Peyer's patch (tissue), 4 donors: Measurements from ENCODE around the gene AKR7A3. TPM values are rescaled to one million over a fixed set of nuclear protein-coding genes. Genes with fewer than 3 reads are reported as not detected.

Experiments used
- DNase-seq, 3 donors: peaks; one replicate each; pipeline ENCODE4 v3.0.0-alpha.2; 2017 to 2019
- H3K27ac ChIP-seq, 4 donors: fragments of 200-600 bp; sonication (generic); one replicate each; pipeline ENCODE4 v1.5.1; 2016 to 2019
- H3K27me3 ChIP-seq, 2 donors: fragments of 200-600 bp; sonication (generic); one replicate each; pipeline ENCODE4 v1.5.1; 2019
- H3K36me3 ChIP-seq, 3 donors: fragments of 200-600 bp; sonication (generic); one replicate each; pipeline ENCODE4 v1.5.1; 2016 to 2019
- H3K4me1 ChIP-seq, 4 donors: fragments of 200-600 bp; sonication (generic); one replicate each; pipeline ENCODE4 v1.5.1; 2016 to 2019
- H3K4me3 ChIP-seq, 4 donors: fragments of 200-600 bp; sonication (generic); 1 replicate in 3 of 4; 2 replicates in 1 of 4; pipeline ENCODE4 v1.5.1; 2016 to 2019; ENCODE audit warnings: mild to moderate bottlenecking in 1 of 4
- H3K9me3 ChIP-seq, 4 donors: fragments of 200-600 bp; sonication (generic); one replicate each; pipeline ENCODE4 v1.5.1; 2016 to 2019; ENCODE audit warnings: mild to moderate bottlenecking in 1 of 4
- CTCF ChIP-seq, 6 experiments: fragments of 450-650 bp in 4 of 6; fragments of 200-600 bp in 2 of 6; sonication (generic) in 1 of 6; IDR thresholded peaks; one replicate each; pipeline ENCODE4 v1.5.1; 2017 to 2019; ENCODE audit warnings: antibody characterized with exemption in 6 of 6, mild to moderate bottlenecking in 3 of 6, moderate library complexity in 1 of 6
- POLR2A ChIP-seq, 2 donors: fragments of 450-650 bp; IDR thresholded peaks; one replicate each; pipeline ENCODE4 v1.5.1; 2017; ENCODE audit warnings: antibody characterized with exemption in 2 of 2, mild to moderate bottlenecking in 2 of 2, moderate library complexity in 2 of 2
- small RNA-seq, 2 donors: library from RNA; depleted of rRNA; stranded (forward); fragments of <200 nt; gene quantifications; one replicate each; pipeline ENCODE3, GENCODE V24; 2016
- total RNA-seq, 4 donors: library from RNA; depleted of rRNA; stranded (reverse); fragments of >200 nt; gene quantifications; one replicate each; pipeline ENCODE4 v1.1.0, GENCODE V29; 2016

The AKR7A3 gene
- total RNA-seq, 4 donors from 2014 or later, result 60.2 to 574 (median 416) TPM

- DNase-seq, result no peak
- no peak for TF ChIP-seq CTCF (IDR thresholded peaks at IDR 0.05)
- TF ChIP-seq POLR2A (IDR thresholded peaks at IDR 0.05), result no peak
- H3K36me3 ChIP-seq, result peaks cover 0 to 97% (median 0%) of the 10 kb centered on the region in 3 donors
- no peak overlapping the region for H3K4me3 ChIP-seq
- no peaks in the 10 kb centered on the region for H3K4me1 ChIP-seq
- no peaks in the 10 kb centered on the region for H3K27me3 ChIP-seq
- no peak overlapping the region for H3K27ac ChIP-seq
- H3K9me3 ChIP-seq, result no peaks in the 10 kb centered on the region
Measured at GRCh38 chr1:19239876-19240275, 48.7 kb downstream of the AKR7A3 start.

- Histone ChIP-seq H3K9me3 (no peaks in the 10 kb centered on the region), H3K4me1 (no peaks in the 10 kb centered on the region), H3K27ac (no peak overlapping the region), H3K4me3 (no peak overlapping the region), H3K36me3 (peaks cover 0 to 99% (median 0%) of the 10 kb centered on the region in 3 donors), H3K27me3 (no peaks in the 10 kb centered on the region)
- TF ChIP-seq CTCF (IDR thresholded peaks at IDR 0.05), result no peak
- TF ChIP-seq POLR2A (IDR thresholded peaks at IDR 0.05), result no peak
- no peak for DNase-seq
Measured at GRCh38 chr1:19234224-19234623, 54.3 kb downstream of the AKR7A3 start.

Small RNA genes within 50 kb of the gene (small RNA-seq; reads per million reads assigned to genes)
- 0 reads per million in 2 donors for gene RNU6-1099P

Other genes starting within 250 kb of the AKR7A3 start
- 100 to 1,000 TPM; 193 to 292 (median 229) TPM for gene UBR4, start 78.5 kb downstream of the AKR7A3 start, total RNA-seq
- gene EMC1, start 37.2 kb downstream of the AKR7A3 start, total RNA-seq, result 10 to 100 TPM; 28.0 to 71.0 (median 37.0) TPM
- gene MRTO4, start 37.0 kb downstream of the AKR7A3 start, total RNA-seq, result 10 to 100 TPM in 3 of 4 donors, 1 to 10 TPM in 1; 9.8 to 26.4 (median 12.1) TPM
- 100 to 1,000 TPM in 3 of 4 donors, 10 to 100 TPM in 1; 56.1 to 168 (median 137) TPM for gene AKR7A2, start 23.4 kb upstream of the AKR7A3 start, total RNA-seq
- gene SLC66A1, start 23.6 kb upstream of the AKR7A3 start, total RNA-seq, result 10 to 100 TPM; 19.0 to 76.8 (median 45.0) TPM
- 100 to 1,000 TPM; 107 to 210 (median 119) TPM for gene CAPZB, start 196.8 kb upstream of the AKR7A3 start, total RNA-seq